Caco-2 (cell line): ENCODE measurements around the gene MYO9A. TPM values are rescaled to one million over a fixed set of nuclear protein-coding genes. Genes with fewer than 3 reads are reported as not detected.

Experiments used
- BruUV-seq: library from RNA; stranded (reverse); fragments of 400-500 nt; replicated peaks from 2 replicates; lab custom pipeline; 2021; lab: Mats Ljungman, UMichigan
- CTCF ChIA-PET: fragments of 300-600 bp; sonication (Branson Sonifier 250); formaldehyde crosslinking; loops from one replicate; lab custom pipeline; 2022; ENCODE audit warnings: antibody characterized with exemption; lab: Charles Lee
- POLR2A ChIA-PET: fragments of 300-600 bp; sonication (Branson Sonifier 250); formaldehyde crosslinking; loops from one replicate; lab custom pipeline; 2022; ENCODE audit warnings: antibody characterized with exemption; lab: Charles Lee
- DNase-seq, 2 experiments: peaks; one replicate each; pipeline versions ENCODE4 v3.0.0 to v3.0.0-alpha.2; 2020 to 2022
- H3K27me3 ChIP-seq: replicated peaks from 2 replicates; pipeline ENCODE4 v1.6.0; 2011; ENCODE audit warnings: low read length; ENCODE audit not compliant: control insufficient read depth, insufficient read depth
- H3K36me3 ChIP-seq: 2 replicates; pipeline ENCODE4 v1.5.1; 2011; ENCODE audit warnings: low read length; ENCODE audit not compliant: control insufficient read depth, insufficient read depth
- H3K4me1 ChIP-seq: fragments of 250-450 bp; sonication (Bioruptor Pico); 2 replicates; pipeline ENCODE4 v1.5.1; 2020; ENCODE audit warnings: mild to moderate bottlenecking
- H3K4me3 ChIP-seq: 2 replicates; pipeline ENCODE4 v1.5.1; 2011; ENCODE audit warnings: low read depth, mild to moderate bottlenecking, control low read depth, low read length
- H3K9me3 ChIP-seq: fragments of 250-450 bp; sonication (Bioruptor Pico); 2 replicates; pipeline ENCODE4 v1.5.1; 2020; ENCODE audit warnings: mild to moderate bottlenecking, moderate library complexity
- H3K27ac Mint-ChIP-seq: one replicate; pipeline ENCODE4 v1.8.0; 2022; ENCODE audit warnings: mixed read lengths; ENCODE audit not compliant: unreplicated experiment
- H3K27me3 Mint-ChIP-seq: one replicate; pipeline ENCODE4 v1.8.0; 2022; ENCODE audit warnings: mixed read lengths; ENCODE audit not compliant: insufficient read depth, unreplicated experiment
- H3K36me3 Mint-ChIP-seq: one replicate; pipeline ENCODE4 v1.8.0; 2022; ENCODE audit warnings: mild to moderate bottlenecking, mixed read lengths; ENCODE audit not compliant: insufficient read depth, unreplicated experiment
- H3K4me1 Mint-ChIP-seq: one replicate; pipeline ENCODE4 v1.8.0; 2022; ENCODE audit warnings: low read depth, mixed read lengths; ENCODE audit not compliant: unreplicated experiment
- H3K4me3 Mint-ChIP-seq: one replicate; pipeline ENCODE4 v1.8.0; 2022; ENCODE audit warnings: mild to moderate bottlenecking, moderate library complexity, mixed read lengths; ENCODE audit not compliant: unreplicated experiment
- H3K9me3 Mint-ChIP-seq: one replicate; pipeline ENCODE4 v1.8.0; 2022; ENCODE audit warnings: mixed read lengths; ENCODE audit not compliant: unreplicated experiment
- intact Hi-C: fragments of 100-400 bp; cut with micrococcal nuclease; formaldehyde crosslinking; loops from one replicate; pipeline ENCODE4 v1.10.0; 2022; ENCODE audit not compliant: unreplicated experiment
- total RNA-seq: library from RNA; stranded (reverse); gene quantifications from 2 replicates; pipeline ENCODE4 v1.2.3, GENCODE V29; 2022
- TF ChIP-seq, protein P1 (sequence below), 2 experiments: fragments of 200-600 bp in 1 of 2; IDR thresholded peaks; 1 replicate in 1 of 2; 2 replicates in 1 of 2; pipeline versions ENCODE4 v1.5.1 to v1.8.0; 2011 to 2022; ENCODE audit warnings: antibody characterized with exemption in 1 of 2, control low read depth in 1 of 2, inconsistent platforms in 1 of 2, low read depth in 1 of 2, low read length in 1 of 2, mild to moderate bottlenecking in 1 of 2, moderate library complexity in 1 of 2; ENCODE audit not compliant: insufficient read depth in 1 of 2, severe bottlenecking in 1 of 2, unreplicated experiment in 1 of 2

Gene MYO9A
- total RNA-seq, 1 experiment from 2014 or later = 71.9 TPM

DNA sequence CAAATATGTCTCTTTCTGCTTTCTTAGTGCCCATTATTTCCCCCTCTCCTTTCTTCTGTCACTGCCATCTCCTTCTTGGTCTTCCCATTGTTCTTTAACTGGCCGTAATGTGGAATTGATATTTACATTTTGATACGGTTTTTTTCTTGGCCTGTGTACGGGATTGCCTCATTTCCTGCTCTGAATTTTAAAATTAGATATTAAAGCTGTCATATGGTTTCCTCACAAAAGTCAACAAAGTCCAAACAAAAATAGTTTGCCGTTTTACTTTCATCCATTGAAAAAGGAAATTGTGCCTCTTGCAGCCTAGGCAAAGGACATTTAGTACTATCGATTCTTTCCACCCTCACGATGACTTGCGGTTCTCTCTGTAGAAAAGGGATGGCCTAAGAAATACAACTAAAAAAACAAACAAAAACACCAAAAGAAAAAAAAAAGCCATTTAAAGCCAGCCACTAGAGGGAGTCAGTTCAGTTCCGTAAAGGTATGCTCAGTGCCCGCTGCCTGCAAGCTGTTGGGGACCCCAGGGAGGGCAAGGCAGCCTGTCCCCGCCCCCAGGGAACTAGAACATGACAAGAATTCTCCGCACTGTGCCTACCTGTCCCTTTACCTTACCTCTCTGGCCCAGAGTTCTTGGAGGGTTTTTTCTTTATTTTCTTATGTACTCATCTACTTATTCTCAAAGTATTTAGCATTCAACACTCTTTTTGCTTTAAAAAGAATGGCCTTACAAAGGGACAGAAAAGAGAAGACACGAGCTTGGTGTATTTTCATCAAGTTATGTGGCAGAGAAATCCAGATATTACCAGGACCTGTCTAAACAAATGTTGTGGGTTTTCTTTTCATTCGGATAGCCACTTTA, 337.6 kb downstream of the MYO9A start:
- Histone ChIP-seq H3K4me1 (no peaks in the 10 kb centered on the region), H3K36me3 (no peaks in the 10 kb centered on the region), H3K27me3 (no peaks in the 10 kb centered on the region), H3K4me3 (no peak overlapping the region), H3K9me3 (no peaks in the 10 kb centered on the region)
- H3K27me3 Mint-ChIP-seq = no peaks in the 10 kb centered on the region
- TF ChIP-seq, protein P1, sequence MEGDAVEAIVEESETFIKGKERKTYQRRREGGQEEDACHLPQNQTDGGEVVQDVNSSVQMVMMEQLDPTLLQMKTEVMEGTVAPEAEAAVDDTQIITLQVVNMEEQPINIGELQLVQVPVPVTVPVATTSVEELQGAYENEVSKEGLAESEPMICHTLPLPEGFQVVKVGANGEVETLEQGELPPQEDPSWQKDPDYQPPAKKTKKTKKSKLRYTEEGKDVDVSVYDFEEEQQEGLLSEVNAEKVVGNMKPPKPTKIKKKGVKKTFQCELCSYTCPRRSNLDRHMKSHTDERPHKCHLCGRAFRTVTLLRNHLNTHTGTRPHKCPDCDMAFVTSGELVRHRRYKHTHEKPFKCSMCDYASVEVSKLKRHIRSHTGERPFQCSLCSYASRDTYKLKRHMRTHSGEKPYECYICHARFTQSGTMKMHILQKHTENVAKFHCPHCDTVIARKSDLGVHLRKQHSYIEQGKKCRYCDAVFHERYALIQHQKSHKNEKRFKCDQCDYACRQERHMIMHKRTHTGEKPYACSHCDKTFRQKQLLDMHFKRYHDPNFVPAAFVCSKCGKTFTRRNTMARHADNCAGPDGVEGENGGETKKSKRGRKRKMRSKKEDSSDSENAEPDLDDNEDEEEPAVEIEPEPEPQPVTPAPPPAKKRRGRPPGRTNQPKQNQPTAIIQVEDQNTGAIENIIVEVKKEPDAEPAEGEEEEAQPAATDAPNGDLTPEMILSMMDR (IDR thresholded peaks at IDR 0.05; ENCODE audit: insufficient read depth in 1 of 2, low read depth in 1 of 2, low read length in 1 of 2, severe bottlenecking in 1 of 2, unreplicated experiment in 1 of 2) = peak; percentile 73 to 75
- CTCF ChIA-PET = interaction anchor here (0.6 to 1.2 kb wide), 5 partner anchors 10 to 242 kb away, joined by 3 to 11 read pairs (median 4); no protein-coding TSS in a partner anchor
- no peak overlapping the region for H3K27ac Mint-ChIP-seq
- DNase-seq = peak; percentile 55 to 69
- no peaks in the 10 kb centered on the region for H3K9me3 Mint-ChIP-seq
- POLR2A ChIA-PET = no interaction called here
- H3K4me1 Mint-ChIP-seq = peaks cover 7% of the 10 kb centered on the region
- no peak overlapping the region for H3K4me3 Mint-ChIP-seq
- intact Hi-C loops = loop anchor here (1.0 to 5.0 kb wide), 2 partner anchors 33 to 376 kb away; no protein-coding TSS in a partner anchor
- no peaks in the 10 kb centered on the region for H3K36me3 Mint-ChIP-seq
- no TSS peak for BruUV-seq

DNA sequence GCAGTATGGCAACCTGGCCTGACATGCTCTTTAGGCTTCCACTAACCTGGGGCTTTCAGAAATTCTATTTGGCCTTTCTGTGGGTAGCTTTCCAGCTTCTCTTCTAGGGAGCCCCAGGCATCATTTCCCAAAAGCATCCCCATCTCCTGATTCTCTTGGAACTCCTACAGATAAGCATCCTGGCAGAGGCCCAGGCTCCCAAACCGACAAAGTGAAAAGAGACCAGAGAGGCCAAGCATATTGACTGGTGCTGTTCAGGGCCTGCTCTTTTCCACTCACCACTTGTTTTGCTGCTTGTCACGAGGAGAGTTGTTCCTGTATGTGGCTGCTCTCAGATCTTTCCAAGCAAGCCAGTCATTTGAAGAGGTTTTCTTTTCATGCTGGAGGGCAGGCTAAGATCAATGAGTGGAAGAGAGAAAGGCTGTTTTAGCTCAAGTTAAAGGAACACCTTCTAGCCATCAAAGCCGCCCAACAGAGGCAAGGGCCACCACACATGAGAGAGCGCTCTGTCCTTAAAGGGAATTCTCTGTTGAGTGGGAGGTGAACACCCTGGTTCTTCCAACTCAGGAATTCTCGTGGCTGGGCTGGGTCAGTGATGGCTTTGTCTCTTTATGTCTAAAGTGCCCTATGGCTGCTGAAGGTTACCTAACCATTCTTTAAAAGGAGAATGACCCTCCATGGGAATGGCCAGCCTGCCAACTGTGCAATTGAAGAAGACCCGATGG, 338.7 kb downstream of the MYO9A start:
- no TSS peak for BruUV-seq
- POLR2A ChIA-PET = no interaction called here
- CTCF ChIA-PET = interaction anchor here (0.6 to 0.7 kb wide), 3 partner anchors 23 to 263 kb away, joined by 3 to 4 read pairs (median 3); no protein-coding TSS in a partner anchor
- peaks cover 7% of the 10 kb centered on the region for H3K4me1 Mint-ChIP-seq
- H3K4me3 Mint-ChIP-seq = no peak overlapping the region
- TF ChIP-seq, protein P1 (IDR thresholded peaks at IDR 0.05; ENCODE audit: insufficient read depth in 1 of 2, low read depth in 1 of 2, low read length in 1 of 2, severe bottlenecking in 1 of 2, unreplicated experiment in 1 of 2) = no peak
- Histone ChIP-seq H3K9me3 (no peaks in the 10 kb centered on the region), H3K4me1 (no peaks in the 10 kb centered on the region), H3K36me3 (no peaks in the 10 kb centered on the region), H3K27me3 (no peaks in the 10 kb centered on the region), H3K4me3 (no peak overlapping the region)
- H3K27ac Mint-ChIP-seq = no peak overlapping the region
- no peaks in the 10 kb centered on the region for H3K9me3 Mint-ChIP-seq
- no peaks in the 10 kb centered on the region for H3K27me3 Mint-ChIP-seq
- intact Hi-C loops = no loop called here
- no peak for DNase-seq
- H3K36me3 Mint-ChIP-seq = no peaks in the 10 kb centered on the region

DNA sequence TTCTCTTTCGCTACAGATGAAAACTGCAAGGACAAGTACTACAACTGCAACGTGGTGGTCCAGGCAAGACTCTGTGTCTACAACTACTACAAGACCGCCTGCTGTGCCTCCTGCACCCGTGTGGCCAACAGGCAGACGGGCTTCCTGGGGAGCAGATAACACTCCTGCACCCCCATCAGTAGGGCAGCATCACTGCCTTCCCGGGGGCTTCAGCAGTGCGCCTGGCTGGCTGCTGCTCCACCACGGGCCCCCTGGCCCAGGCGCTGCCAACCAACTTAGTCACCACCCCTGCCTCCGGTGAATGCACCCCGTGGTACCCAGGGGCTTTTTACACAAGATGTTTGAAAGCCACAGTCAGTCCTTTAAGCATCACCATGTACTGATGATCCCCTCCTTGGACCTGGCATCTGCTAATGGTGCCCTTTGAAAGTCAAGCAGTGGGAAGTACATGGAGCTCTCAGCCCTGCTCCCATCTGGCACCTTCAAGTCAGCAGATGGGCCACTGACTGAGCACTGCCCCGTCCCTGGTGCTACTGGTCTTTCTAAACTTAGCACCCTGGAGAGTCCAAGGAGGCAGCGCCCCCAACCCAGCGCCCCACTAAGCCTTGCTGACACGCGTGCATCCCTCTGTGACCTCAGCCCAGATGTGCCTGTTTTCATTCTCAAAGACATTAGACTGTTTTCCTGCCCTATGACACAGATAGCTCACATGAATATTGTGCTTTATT, 340.6 kb downstream of the MYO9A start:
- Mint-ChIP-seq H3K9me3 (no peaks in the 10 kb centered on the region), H3K4me1 (peaks cover 7% of the 10 kb centered on the region), H3K27ac (no peak overlapping the region), H3K27me3 (no peaks in the 10 kb centered on the region), H3K4me3 (no peak overlapping the region), H3K36me3 (no peaks in the 10 kb centered on the region)
- H3K4me3 ChIP-seq = no peak overlapping the region
- no TSS peak for BruUV-seq
- H3K4me1 ChIP-seq = no peaks in the 10 kb centered on the region
- CTCF ChIA-PET = no interaction called here
- H3K9me3 ChIP-seq = no peaks in the 10 kb centered on the region
- POLR2A ChIA-PET = no interaction called here
- no peaks in the 10 kb centered on the region for H3K36me3 ChIP-seq
- TF ChIP-seq, protein P1 (IDR thresholded peaks at IDR 0.05; ENCODE audit: insufficient read depth in 1 of 2, low read depth in 1 of 2, low read length in 1 of 2, severe bottlenecking in 1 of 2, unreplicated experiment in 1 of 2) = no peak
- no peak for DNase-seq
- H3K27me3 ChIP-seq = no peaks in the 10 kb centered on the region
- intact Hi-C loops = no loop called here
